Panc1 (cell line): Measurements from ENCODE around the gene LSS. TPM values are rescaled to one million over a fixed set of nuclear protein-coding genes. Genes with fewer than 3 reads are reported as not detected.

Source experiments
- ATAC-seq: fragments of 200-7000 bp; cut with Tn5 transposase; 2 replicates; pipeline ENCODE4 v1.9.1; 2020; ENCODE audit warnings: mild to moderate bottlenecking, moderate library complexity
- BruUV-seq: library from RNA; stranded (reverse); fragments of 400-500 nt; replicated peaks from 2 replicates; lab custom pipeline; 2021; lab: Mats Ljungman, UMichigan
- CTCF ChIA-PET: fragments of 300-600 bp; sonication (Branson Sonifier 250); formaldehyde crosslinking; loops from one replicate; lab custom pipeline; 2022; ENCODE audit warnings: antibody characterized with exemption; lab: Charles Lee
- POLR2A ChIA-PET: fragments of 300-600 bp; sonication (Branson Sonifier 250); formaldehyde crosslinking; loops from one replicate; lab custom pipeline; 2022; ENCODE audit warnings: antibody characterized with exemption; lab: Charles Lee
- DNase-seq: peaks from one replicate; pipeline ENCODE4 v3.0.0-alpha.2; 2010; ENCODE audit warnings: low read depth, low spot score
- H3K27ac ChIP-seq: 2 replicates; pipeline ENCODE4 v1.5.1; 2011; ENCODE audit warnings: mild to moderate bottlenecking, low read length, inconsistent platforms
- H3K27me3 ChIP-seq: fragments of 200-500 bp; sonication (Bioruptor generic); 2 replicates; pipeline ENCODE4 v1.6.0; 2014; ENCODE audit warnings: low read length, inconsistent platforms; ENCODE audit not compliant: control insufficient read depth, insufficient read depth
- H3K36me3 ChIP-seq: fragments of 200-500 bp; sonication (Bioruptor generic); 2 replicates; pipeline ENCODE4 v1.5.1; 2014; ENCODE audit warnings: inconsistent platforms, mild to moderate bottlenecking, low read length, moderate library complexity; ENCODE audit not compliant: control insufficient read depth, insufficient read depth
- H3K4me1 ChIP-seq: 2 replicates; pipeline ENCODE4 v1.5.1; 2011; ENCODE audit warnings: inconsistent platforms, mild to moderate bottlenecking, low read length, moderate library complexity; ENCODE audit not compliant: control insufficient read depth, insufficient read depth
- H3K4me3 ChIP-seq, 2 experiments: 2 replicates each; pipeline ENCODE4 v1.5.1; 2011 to 2012; ENCODE audit warnings: low read depth in 2 of 2, low read length in 2 of 2, mild to moderate bottlenecking in 2 of 2, inconsistent platforms in 1 of 2, moderate library complexity in 1 of 2
- H3K9me3 ChIP-seq: fragments of 200-500 bp; sonication (Bioruptor generic); 2 replicates; pipeline ENCODE4 v1.5.1; 2014; ENCODE audit warnings: low read depth, mild to moderate bottlenecking, inconsistent platforms, low read length, moderate library complexity; ENCODE audit not compliant: control insufficient read depth, insufficient read depth
- POLR2AphosphoS5 ChIP-seq: IDR thresholded peaks from 2 replicates; pipeline ENCODE4 v1.6.1; 2012; ENCODE audit warnings: mild to moderate bottlenecking, low read depth, low read length, moderate library complexity
- SIN3A ChIP-seq: IDR thresholded peaks from 2 replicates; pipeline ENCODE4 v1.6.1; 2012; ENCODE audit warnings: low read depth, mild to moderate bottlenecking, low read length, moderate library complexity, borderline replicate concordance; ENCODE audit not compliant: insufficient read depth
- TCF7L2 ChIP-seq: IDR thresholded peaks from 2 replicates; pipeline ENCODE4 v1.6.1; 2011; ENCODE audit warnings: mild to moderate bottlenecking, low read depth, low read length, inconsistent platforms
- in situ Hi-C: cut with HindIII; loops from 2 replicates; pipeline ENCODE4 v1.10.0; 2016; ENCODE audit warnings: low sequenced_read_pairs, low pct_unique_long_range_greater_than_20kb
- intact Hi-C: fragments of 100-400 bp; cut with micrococcal nuclease; formaldehyde crosslinking; loops from one replicate; pipeline ENCODE4 v1.10.0; 2022; ENCODE audit not compliant: unreplicated experiment
- total RNA-seq: library from RNA; stranded (reverse); gene quantifications from one replicate; pipeline ENCODE4 v1.2.1, GENCODE V29; 2021; ENCODE audit not compliant: unreplicated experiment
- TF ChIP-seq, protein P1 (sequence below), 2 experiments: IDR thresholded peaks; 2 replicates each; pipeline ENCODE4 v1.6.1; 2011 to 2012; ENCODE audit warnings: low read depth in 2 of 2, control low read depth in 1 of 2, low read length in 1 of 2, mild to moderate bottlenecking in 1 of 2, moderate library complexity in 1 of 2; ENCODE audit not compliant: insufficient read depth in 1 of 2
- TF ChIP-seq, protein P2 (sequence below): fragments of 450-650 bp; IDR thresholded peaks from 2 replicates; pipeline ENCODE4 v1.5.1; 2017; ENCODE audit warnings: mild to moderate bottlenecking

LSS gene
- total RNA-seq, 1 experiment from 2014 or later, result 111 TPM

DNA sequence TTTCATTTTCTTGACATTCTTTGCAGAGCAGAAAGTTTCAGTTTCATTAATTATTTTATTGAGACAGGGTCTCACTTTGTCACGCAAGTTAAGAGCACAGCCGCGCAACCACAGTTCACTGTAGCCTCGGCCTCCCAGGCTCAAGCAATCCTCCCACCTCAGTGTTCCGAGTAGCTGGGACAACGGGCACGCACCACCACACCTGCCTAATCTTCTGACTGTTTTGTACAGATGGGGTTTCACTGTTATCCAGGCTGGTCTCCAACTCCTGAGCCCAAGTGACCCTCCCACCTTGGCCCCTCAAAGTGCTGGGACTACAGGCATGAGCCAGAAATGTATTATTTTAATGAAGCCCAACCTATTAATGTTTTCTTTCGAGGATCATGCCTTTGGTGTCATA is 41.3 kb downstream of the LSS start:
- no peak for DNase-seq
- ATAC-seq, result no peak
- no peak overlapping the region for H3K4me3 ChIP-seq
- in situ Hi-C loops (no loop called here), intact Hi-C loops (no loop called here)
- H3K4me1 ChIP-seq, result peaks cover 5% of the 10 kb centered on the region; the same call in 1 of the 2 replicates
- H3K9me3 ChIP-seq, result no peaks in the 10 kb centered on the region
- H3K27me3 ChIP-seq, result no peaks in the 10 kb centered on the region
- no TSS peak for BruUV-seq
- TF ChIP-seq POLR2AphosphoS5 (no peak), TCF7L2 (no peak), SIN3A (no peak)
- H3K36me3 ChIP-seq, result no peaks in the 10 kb centered on the region
- ChIA-PET POLR2A (no interaction called here), CTCF (interaction anchor here (0.7 kb wide), 1 partner anchor 24 kb away, joined by 3 read pairs; no protein-coding TSS in a partner anchor)
- no peak overlapping the region for H3K27ac ChIP-seq

DNA sequence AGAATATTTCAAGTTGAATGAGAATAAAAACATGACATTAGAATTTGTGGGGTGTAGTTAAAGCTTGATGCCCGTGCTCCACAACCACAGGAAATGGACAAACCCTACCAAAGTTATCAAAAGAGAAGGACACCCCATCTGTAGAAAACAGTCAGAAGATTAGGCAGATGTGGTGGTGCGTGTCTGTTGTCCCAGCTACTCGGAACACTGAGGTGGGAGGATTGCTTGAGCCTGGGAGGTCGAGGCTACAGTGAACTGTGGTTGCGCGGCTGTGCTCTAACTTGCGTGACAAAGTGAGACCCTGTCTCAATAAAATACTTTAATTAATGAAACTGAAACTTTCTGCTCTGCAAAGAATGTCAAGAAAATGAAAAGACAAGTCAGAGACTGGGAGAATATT is 42.9 kb downstream of the LSS start:
- H3K27me3 ChIP-seq, result no peaks in the 10 kb centered on the region
- DNase-seq (no peak), ATAC-seq (no peak)
- POLR2A ChIA-PET, result no interaction called here
- H3K9me3 ChIP-seq, result no peaks in the 10 kb centered on the region
- in situ Hi-C loops, result no loop called here
- H3K4me1 ChIP-seq, result peaks cover 5% of the 10 kb centered on the region; the same call in 1 of the 2 replicates
- no peaks in the 10 kb centered on the region for H3K36me3 ChIP-seq
- no peak for TF ChIP-seq SIN3A
- no peak for TF ChIP-seq POLR2AphosphoS5
- TF ChIP-seq, protein P1, sequence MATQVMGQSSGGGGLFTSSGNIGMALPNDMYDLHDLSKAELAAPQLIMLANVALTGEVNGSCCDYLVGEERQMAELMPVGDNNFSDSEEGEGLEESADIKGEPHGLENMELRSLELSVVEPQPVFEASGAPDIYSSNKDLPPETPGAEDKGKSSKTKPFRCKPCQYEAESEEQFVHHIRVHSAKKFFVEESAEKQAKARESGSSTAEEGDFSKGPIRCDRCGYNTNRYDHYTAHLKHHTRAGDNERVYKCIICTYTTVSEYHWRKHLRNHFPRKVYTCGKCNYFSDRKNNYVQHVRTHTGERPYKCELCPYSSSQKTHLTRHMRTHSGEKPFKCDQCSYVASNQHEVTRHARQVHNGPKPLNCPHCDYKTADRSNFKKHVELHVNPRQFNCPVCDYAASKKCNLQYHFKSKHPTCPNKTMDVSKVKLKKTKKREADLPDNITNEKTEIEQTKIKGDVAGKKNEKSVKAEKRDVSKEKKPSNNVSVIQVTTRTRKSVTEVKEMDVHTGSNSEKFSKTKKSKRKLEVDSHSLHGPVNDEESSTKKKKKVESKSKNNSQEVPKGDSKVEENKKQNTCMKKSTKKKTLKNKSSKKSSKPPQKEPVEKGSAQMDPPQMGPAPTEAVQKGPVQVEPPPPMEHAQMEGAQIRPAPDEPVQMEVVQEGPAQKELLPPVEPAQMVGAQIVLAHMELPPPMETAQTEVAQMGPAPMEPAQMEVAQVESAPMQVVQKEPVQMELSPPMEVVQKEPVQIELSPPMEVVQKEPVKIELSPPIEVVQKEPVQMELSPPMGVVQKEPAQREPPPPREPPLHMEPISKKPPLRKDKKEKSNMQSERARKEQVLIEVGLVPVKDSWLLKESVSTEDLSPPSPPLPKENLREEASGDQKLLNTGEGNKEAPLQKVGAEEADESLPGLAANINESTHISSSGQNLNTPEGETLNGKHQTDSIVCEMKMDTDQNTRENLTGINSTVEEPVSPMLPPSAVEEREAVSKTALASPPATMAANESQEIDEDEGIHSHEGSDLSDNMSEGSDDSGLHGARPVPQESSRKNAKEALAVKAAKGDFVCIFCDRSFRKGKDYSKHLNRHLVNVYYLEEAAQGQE (IDR thresholded peaks at IDR 0.05; ENCODE audit: insufficient read depth in 1 of 2, low read depth in 2 of 2, low read length in 1 of 2), result no peak
- TF ChIP-seq, protein P2, sequence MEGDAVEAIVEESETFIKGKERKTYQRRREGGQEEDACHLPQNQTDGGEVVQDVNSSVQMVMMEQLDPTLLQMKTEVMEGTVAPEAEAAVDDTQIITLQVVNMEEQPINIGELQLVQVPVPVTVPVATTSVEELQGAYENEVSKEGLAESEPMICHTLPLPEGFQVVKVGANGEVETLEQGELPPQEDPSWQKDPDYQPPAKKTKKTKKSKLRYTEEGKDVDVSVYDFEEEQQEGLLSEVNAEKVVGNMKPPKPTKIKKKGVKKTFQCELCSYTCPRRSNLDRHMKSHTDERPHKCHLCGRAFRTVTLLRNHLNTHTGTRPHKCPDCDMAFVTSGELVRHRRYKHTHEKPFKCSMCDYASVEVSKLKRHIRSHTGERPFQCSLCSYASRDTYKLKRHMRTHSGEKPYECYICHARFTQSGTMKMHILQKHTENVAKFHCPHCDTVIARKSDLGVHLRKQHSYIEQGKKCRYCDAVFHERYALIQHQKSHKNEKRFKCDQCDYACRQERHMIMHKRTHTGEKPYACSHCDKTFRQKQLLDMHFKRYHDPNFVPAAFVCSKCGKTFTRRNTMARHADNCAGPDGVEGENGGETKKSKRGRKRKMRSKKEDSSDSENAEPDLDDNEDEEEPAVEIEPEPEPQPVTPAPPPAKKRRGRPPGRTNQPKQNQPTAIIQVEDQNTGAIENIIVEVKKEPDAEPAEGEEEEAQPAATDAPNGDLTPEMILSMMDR, result no peak
- TF ChIP-seq TCF7L2, result no peak
- no peak overlapping the region for H3K4me3 ChIP-seq
- no peak overlapping the region for H3K27ac ChIP-seq
- BruUV-seq, result no TSS peak
- intact Hi-C loops, result no loop called here
- CTCF ChIA-PET, result no interaction called here

DNA sequence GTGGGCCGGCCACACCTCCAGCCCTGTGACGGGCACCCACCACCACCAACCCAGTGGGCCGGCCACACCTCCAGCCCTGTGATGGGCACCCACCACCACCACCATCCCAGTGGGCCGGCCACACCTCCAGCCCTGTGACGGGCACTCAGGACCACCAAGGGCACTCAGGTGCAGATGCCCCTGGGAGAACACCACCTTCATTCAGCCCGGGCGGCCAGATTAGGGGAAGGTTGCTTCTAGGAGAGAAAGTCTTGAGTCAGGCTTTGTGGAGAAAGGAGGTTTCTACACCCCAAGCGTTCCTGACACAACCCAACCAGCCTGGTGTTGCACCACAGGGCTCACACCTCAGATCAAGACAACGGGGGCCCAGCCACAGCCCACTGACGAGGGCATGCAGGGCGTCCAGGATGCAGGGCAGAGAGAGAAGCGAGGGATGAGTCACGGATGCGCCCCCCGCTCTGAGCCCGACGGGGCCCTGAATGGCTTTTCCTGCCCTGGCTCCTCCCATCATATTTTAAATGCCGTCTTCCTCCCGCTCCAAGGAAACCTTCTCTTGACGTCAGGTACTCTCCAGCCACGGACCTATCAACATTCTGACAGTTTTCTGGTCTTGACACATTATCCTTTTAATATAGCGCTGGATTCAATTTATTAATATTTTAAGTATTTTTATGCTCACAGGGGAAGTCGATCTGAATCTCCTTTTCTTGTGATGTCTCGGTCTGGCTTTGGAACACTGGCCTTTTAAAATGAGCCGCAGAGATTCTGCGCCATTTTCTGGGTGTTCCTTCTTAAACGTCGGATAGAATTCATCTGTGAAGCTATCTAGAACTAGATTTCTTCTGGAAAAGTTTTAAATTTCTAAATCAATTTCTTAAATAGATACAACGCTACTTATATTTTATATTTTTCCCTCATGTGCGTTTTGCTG is 43.7 kb downstream of the LSS start:
- H3K27ac ChIP-seq, result no peak overlapping the region
- BruUV-seq, result no TSS peak
- ChIA-PET POLR2A (no interaction called here), CTCF (no interaction called here)
- H3K4me3 ChIP-seq, result peak overlapping the region in 1 of 2 experiments; percentile 18; a peak in 1 of 4 replicates
- intact Hi-C loops, result no loop called here
- TF ChIP-seq, protein P2, result no peak
- no peak for TF ChIP-seq TCF7L2
- no peak for TF ChIP-seq POLR2AphosphoS5
- TF ChIP-seq SIN3A, result no peak
- TF ChIP-seq, protein P1 (IDR thresholded peaks at IDR 0.05; ENCODE audit: insufficient read depth in 1 of 2, low read depth in 2 of 2, low read length in 1 of 2), result no peak
- H3K9me3 ChIP-seq, result no peaks in the 10 kb centered on the region
- ATAC-seq (no peak), DNase-seq (no peak)
- H3K4me1 ChIP-seq, result peaks cover 5% of the 10 kb centered on the region; the same call in 1 of the 2 replicates
- H3K27me3 ChIP-seq, result no peaks in the 10 kb centered on the region
- H3K36me3 ChIP-seq, result no peaks in the 10 kb centered on the region
- in situ Hi-C loops, result no loop called here
